Measurements from ENCODE around the gene PCDHA10. TPM values are rescaled to one million over a fixed set of nuclear protein-coding genes. Genes with fewer than 3 reads are reported as not detected.
"Not testable (repeated sequence)": the region's sequence is repeated elsewhere in the genome, so short reads cannot be mapped to it uniquely, and the experiment has no call there.

The PCDHA10 gene
- total RNA-seq, 2 experiments from 2014 or later = not detected

- POLR2A ChIA-PET = no interaction called here
- H3K4me1 Mint-ChIP-seq (ENCODE audit: low read depth) = no peaks in the 10 kb centered on the region
- H3K27me3 Mint-ChIP-seq = peaks cover 64% of the 10 kb centered on the region
- H3K9me3 Mint-ChIP-seq = peaks cover 17% of the 10 kb centered on the region
- ATAC-seq (ENCODE audit: poor library complexity) = no peak
- intact Hi-C loops (cut with DNase I, micrococcal nuclease) = no loop called here
- H3K27ac Mint-ChIP-seq = no peak within 1 kb of the TSS
- Histone ChIP-seq H3K4me3 (ENCODE audit: low read length) (no peak within 1 kb of the TSS), H3K9me3 (ENCODE audit: control insufficient read depth in 1 of 2, insufficient read depth in 1 of 2, low read length in 2 of 2) (peaks cover 20 to 33% of the 10 kb centered on the region in 2 experiments), H3K27me3 (ENCODE audit: control insufficient read depth in 1 of 2, insufficient read depth in 2 of 2, low read length in 2 of 2) (peaks cover 21 to 26% of the 10 kb centered on the region in 2 experiments), H3K27ac (ENCODE audit: low read depth in 1 of 2, low read length in 2 of 2) (no peak within 1 kb of the TSS), H3K4me1 (ENCODE audit: insufficient read depth, low read length) (no peaks in the 10 kb centered on the region), H3K36me3 (ENCODE audit: insufficient read depth, low read length) (no peaks in the 10 kb centered on the region)
- no peak within 1 kb of the TSS for H3K4me3 Mint-ChIP-seq
- DNase-seq = no peak
- H3K36me3 Mint-ChIP-seq (ENCODE audit: low read depth) = peaks cover 3% of the 10 kb centered on the region
- TF ChIP-seq CTCF (IDR thresholded peaks at IDR 0.05) = no peak
- CTCF ChIA-PET = no interaction called here
Measured at GRCh38 chr5:140875085-140876065, 19.7 kb downstream of the PCDHA10 start, which contains the start of gene PCDHA12. PCDHA12 (plus strand) TSS chr5:140875308; CDS start chr5:140875473, 165 bp downstream.

DNA sequence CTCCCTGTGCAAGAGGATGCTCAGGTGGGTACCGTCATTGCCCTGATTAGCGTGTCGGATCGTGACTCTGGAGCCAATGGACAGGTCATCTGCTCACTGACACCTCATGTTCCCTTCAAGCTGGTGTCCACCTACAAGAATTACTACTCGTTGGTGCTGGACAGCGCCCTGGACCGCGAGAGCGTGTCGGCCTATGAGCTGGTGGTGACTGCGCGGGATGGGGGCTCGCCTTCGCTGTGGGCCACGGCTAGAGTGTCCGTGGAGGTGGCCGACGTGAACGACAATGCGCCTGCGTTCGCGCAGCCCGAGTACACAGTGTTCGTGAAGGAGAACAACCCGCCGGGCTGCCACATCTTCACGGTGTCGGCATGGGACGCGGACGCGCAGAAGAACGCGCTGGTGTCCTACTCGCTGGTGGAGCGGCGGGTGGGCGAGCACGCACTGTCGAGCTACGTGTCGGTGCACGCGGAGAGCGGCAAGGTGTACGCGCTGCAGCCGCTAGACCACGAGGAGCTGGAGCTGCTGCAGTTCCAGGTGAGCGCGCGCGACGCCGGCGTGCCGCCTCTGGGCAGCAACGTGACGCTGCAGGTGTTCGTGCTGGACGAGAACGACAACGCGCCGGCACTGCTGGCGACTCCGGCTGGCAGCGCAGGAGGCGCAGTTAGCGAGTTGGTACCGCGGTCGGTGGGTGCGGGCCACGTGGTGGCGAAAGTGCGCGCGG lies 21.0 kb downstream of the PCDHA10 start:
- peaks cover 20% of the 10 kb centered on the region for H3K9me3 Mint-ChIP-seq
- intact Hi-C loops (cut with DNase I, micrococcal nuclease); H3K36me3 ChIP-seq (ENCODE audit: insufficient read depth, low read length); H3K4me3 ChIP-seq (ENCODE audit: low read length); H3K4me3 Mint-ChIP-seq; POLR2A ChIA-PET; ATAC-seq (ENCODE audit: poor library complexity); H3K4me1 ChIP-seq (ENCODE audit: insufficient read depth, low read length); CTCF ChIA-PET; H3K27ac ChIP-seq (ENCODE audit: low read depth in 1 of 2, low read length in 2 of 2); H3K4me1 Mint-ChIP-seq (ENCODE audit: low read depth); DNase-seq; H3K27ac Mint-ChIP-seq: not testable (repeated sequence)
- H3K36me3 Mint-ChIP-seq (ENCODE audit: low read depth) = peaks cover 13% of the 10 kb centered on the region
- peaks cover 75% of the 10 kb centered on the region for H3K27me3 Mint-ChIP-seq
- H3K27me3 ChIP-seq (ENCODE audit: control insufficient read depth in 1 of 2, insufficient read depth in 2 of 2, low read length in 2 of 2) = peaks cover 17 to 32% of the 10 kb centered on the region in 2 experiments
- peaks cover 23 to 26% of the 10 kb centered on the region in 2 experiments for H3K9me3 ChIP-seq (ENCODE audit: control insufficient read depth in 1 of 2, insufficient read depth in 1 of 2, low read length in 2 of 2)

- TF ChIP-seq CTCF (IDR thresholded peaks at IDR 0.05) = no peak
- Mint-ChIP-seq H3K36me3 (ENCODE audit: low read depth) (peaks cover 15% of the 10 kb centered on the region), H3K27me3 (peaks cover 74% of the 10 kb centered on the region), H3K27ac (no peak overlapping the region), H3K4me1 (ENCODE audit: low read depth) (no peaks in the 10 kb centered on the region), H3K9me3 (peaks cover 20% of the 10 kb centered on the region), H3K4me3 (no peak overlapping the region)
- ChIA-PET POLR2A (no interaction called here), CTCF (no interaction called here)
- H3K9me3 ChIP-seq (ENCODE audit: control insufficient read depth in 1 of 2, insufficient read depth in 1 of 2, low read length in 2 of 2) = peaks cover 23 to 29% of the 10 kb centered on the region in 2 experiments
- DNase-seq (no peak), ATAC-seq (ENCODE audit: poor library complexity) (no peak)
- H3K36me3 ChIP-seq (ENCODE audit: insufficient read depth, low read length) = no peaks in the 10 kb centered on the region
- intact Hi-C loops (cut with DNase I, micrococcal nuclease) = no loop called here
- H3K27ac ChIP-seq (ENCODE audit: low read depth in 1 of 2, low read length in 2 of 2) = no peak overlapping the region
- H3K4me3 ChIP-seq (ENCODE audit: low read length) = no peak overlapping the region
- peaks cover 20 to 27% of the 10 kb centered on the region in 2 experiments for H3K27me3 ChIP-seq (ENCODE audit: control insufficient read depth in 1 of 2, insufficient read depth in 2 of 2, low read length in 2 of 2)
- H3K4me1 ChIP-seq (ENCODE audit: insufficient read depth, low read length) = no peaks in the 10 kb centered on the region
Measured at GRCh38 chr5:140877262-140877581, 21.5 kb downstream of the PCDHA10 start.

Data from CD4-positive, alpha-beta T cell (primary cell).